GM23338 (cell line): ENCODE data around the gene LTA4H. TPM values are rescaled to one million over a fixed set of nuclear protein-coding genes. Genes with fewer than 3 reads are reported as not detected.
A peak's percentile ranks its signal among the peaks of the same experiment; 100 is the strongest.

Source experiments
- ATAC-seq: fragments of 200-7000 bp; cut with Tn5 transposase; 3 replicates; pipeline ENCODE4 v1.9.1; 2020
- DNase-seq: peaks from one replicate; pipeline ENCODE4 v3.0.0-alpha.2; 2015; ENCODE audit warnings: low spot score
- H2AFZ ChIP-seq: fragments of 200-600 bp; sonication (generic); 2 replicates; pipeline ENCODE4 v1.8.0; 2016; ENCODE audit warnings: antibody characterized with exemption, mild to moderate bottlenecking, moderate library complexity
- H3F3A ChIP-seq: fragments of 200-600 bp; sonication (generic); replicated peaks from 2 replicates; pipeline ENCODE4 v1.8.0; 2017; ENCODE audit warnings: antibody characterized with exemption, mixed run types, low read depth
- H3K27ac ChIP-seq: fragments of 200-600 bp; sonication (generic); 2 replicates; pipeline ENCODE4 v1.6.1; 2016; ENCODE audit warnings: low read depth
- H3K27me3 ChIP-seq: fragments of 200-600 bp; sonication (generic); 2 replicates; pipeline ENCODE4 v1.8.0; 2016; ENCODE audit warnings: mild to moderate bottlenecking, mixed run types, moderate library complexity; ENCODE audit not compliant: insufficient read depth
- H3K36me3 ChIP-seq: fragments of 200-600 bp; sonication (generic); 2 replicates; pipeline ENCODE4 v1.8.0; 2016; ENCODE audit warnings: mild to moderate bottlenecking; ENCODE audit not compliant: insufficient read depth
- H3K4me1 ChIP-seq: fragments of 200-600 bp; sonication (generic); 2 replicates; pipeline ENCODE4 v1.8.0; 2016; ENCODE audit warnings: mild to moderate bottlenecking, moderate library complexity; ENCODE audit not compliant: insufficient read depth
- H3K4me2 ChIP-seq: fragments of 200-600 bp; sonication (generic); 2 replicates; pipeline ENCODE4 v1.7.1; 2017; ENCODE audit warnings: mixed run types
- H3K4me3 ChIP-seq: fragments of 200-600 bp; sonication (generic); 2 replicates; pipeline ENCODE4 v1.6.1; 2016; ENCODE audit warnings: mixed run types
- H3K79me2 ChIP-seq: fragments of 200-600 bp; sonication (generic); replicated peaks from 2 replicates; pipeline ENCODE4 v1.8.0; 2017; ENCODE audit warnings: mild to moderate bottlenecking; ENCODE audit not compliant: insufficient read depth
- H3K9me2 ChIP-seq: fragments of 200-600 bp; sonication (generic); 2 replicates; pipeline ENCODE4 v1.8.0; 2017; ENCODE audit not compliant: insufficient read depth
- H4K20me1 ChIP-seq: fragments of 200-600 bp; sonication (generic); replicated peaks from 2 replicates; pipeline ENCODE4 v1.8.0; 2017; ENCODE audit warnings: mild to moderate bottlenecking; ENCODE audit not compliant: insufficient read depth
- H3K27ac Mint-ChIP-seq: 2 replicates; pipeline ENCODE4 v1.8.0; 2020; ENCODE audit warnings: inconsistent platforms, mild to moderate bottlenecking, moderate library complexity, mixed read lengths
- H3K27me3 Mint-ChIP-seq: 3 replicates; pipeline ENCODE4 v1.8.0; 2022; ENCODE audit warnings: low read depth, mild to moderate bottlenecking, moderate library complexity, mixed read lengths, inconsistent platforms; ENCODE audit not compliant: insufficient read depth, poor library complexity
- H3K36me3 Mint-ChIP-seq: 3 replicates; pipeline ENCODE4 v1.8.0; 2021; ENCODE audit warnings: low read depth, mild to moderate bottlenecking, inconsistent platforms, moderate library complexity, mixed read lengths
- H3K4me1 Mint-ChIP-seq: 3 replicates; pipeline ENCODE4 v1.8.0; 2020; ENCODE audit warnings: mild to moderate bottlenecking, inconsistent platforms, mixed read lengths
- H3K4me3 Mint-ChIP-seq: 3 replicates; pipeline ENCODE4 v1.8.0; 2021; ENCODE audit warnings: moderate library complexity, mild to moderate bottlenecking, inconsistent platforms, mixed read lengths
- H3K9me3 Mint-ChIP-seq: 3 replicates; pipeline ENCODE4 v1.8.0; 2020; ENCODE audit warnings: moderate library complexity, mild to moderate bottlenecking, inconsistent platforms, mixed read lengths
- ZNF462 ChIP-seq: fragments of 250-450 bp; sonication (Bioruptor Pico); IDR thresholded peaks from 2 replicates; pipeline ENCODE4 v1.5.0; 2020; ENCODE audit warnings: mild to moderate bottlenecking, moderate library complexity
- polyA plus RNA-seq: library from polyadenylated mRNA; unstranded; fragments of >200 nt; fragmentation: Nextera tagmentation; extraction: Ambion mirVana; gene quantifications from 2 replicates; pipeline ENCODE4 v1.2.1, GENCODE V29; 2016
- total RNA-seq: library from RNA; depleted of rRNA; stranded (reverse); fragments of >200 nt; shearing (Covaris generic); gene quantifications from 2 replicates; pipeline ENCODE4 v1.2.3, GENCODE V29; 2014
- TF ChIP-seq, protein P1 (sequence below), 2 experiments: fragments of 200-600 bp in 1 of 2; sonication (generic) in 1 of 2; conservative IDR thresholded peaks; 2 replicates each; pipeline versions ENCODE4 v1.5.1 to v1.6.1; 2016 to 2017; ENCODE audit warnings: antibody characterized with exemption in 2 of 2, low read depth in 2 of 2, mild to moderate bottlenecking in 2 of 2, moderate library complexity in 1 of 2

The LTA4H gene
- total and polyA plus RNA-seq, 2 experiments from 2014 or later = 84.4 to 189 TPM

DNA sequence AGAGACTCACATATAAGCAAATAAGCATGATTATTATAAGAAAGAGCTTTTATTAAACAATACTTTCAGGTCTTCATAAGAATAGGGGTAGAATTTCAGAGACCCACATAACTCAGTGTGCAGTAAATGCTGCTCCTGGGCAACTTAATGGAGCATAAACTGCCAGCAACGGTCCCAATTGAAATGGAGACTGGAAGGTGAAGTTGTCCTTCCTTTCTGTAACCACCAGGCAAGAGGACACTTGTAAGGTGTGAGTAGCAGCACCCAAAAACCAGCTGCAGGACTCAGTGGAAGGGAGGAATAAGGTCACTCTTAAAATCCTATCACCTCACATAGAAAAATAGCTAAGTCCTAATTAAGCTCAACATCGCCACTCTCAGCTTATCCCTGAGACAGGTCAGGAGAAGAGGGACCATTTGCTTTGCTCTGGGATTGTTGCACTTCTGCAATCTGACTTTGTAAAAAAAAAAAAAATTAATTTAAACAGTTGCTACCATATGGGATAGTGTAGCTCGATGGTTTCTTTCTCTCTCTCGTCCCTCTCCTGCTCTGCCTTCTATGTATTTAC is 22.7 kb upstream of the LTA4H start:
- H3F3A ChIP-seq = no peaks in the 10 kb centered on the region
- Mint-ChIP-seq H3K4me3 (no peak overlapping the region), H3K36me3 (no peaks in the 10 kb centered on the region), H3K9me3 (peaks cover 11% of the 10 kb centered on the region; the same call in 2 of the 3 replicates), H3K4me1 (peaks cover 3% of the 10 kb centered on the region), H3K27me3 (peaks cover 4% of the 10 kb centered on the region), H3K27ac (no peak overlapping the region)
- no peak for DNase-seq
- no peak for ATAC-seq
- TF ChIP-seq, protein P1, sequence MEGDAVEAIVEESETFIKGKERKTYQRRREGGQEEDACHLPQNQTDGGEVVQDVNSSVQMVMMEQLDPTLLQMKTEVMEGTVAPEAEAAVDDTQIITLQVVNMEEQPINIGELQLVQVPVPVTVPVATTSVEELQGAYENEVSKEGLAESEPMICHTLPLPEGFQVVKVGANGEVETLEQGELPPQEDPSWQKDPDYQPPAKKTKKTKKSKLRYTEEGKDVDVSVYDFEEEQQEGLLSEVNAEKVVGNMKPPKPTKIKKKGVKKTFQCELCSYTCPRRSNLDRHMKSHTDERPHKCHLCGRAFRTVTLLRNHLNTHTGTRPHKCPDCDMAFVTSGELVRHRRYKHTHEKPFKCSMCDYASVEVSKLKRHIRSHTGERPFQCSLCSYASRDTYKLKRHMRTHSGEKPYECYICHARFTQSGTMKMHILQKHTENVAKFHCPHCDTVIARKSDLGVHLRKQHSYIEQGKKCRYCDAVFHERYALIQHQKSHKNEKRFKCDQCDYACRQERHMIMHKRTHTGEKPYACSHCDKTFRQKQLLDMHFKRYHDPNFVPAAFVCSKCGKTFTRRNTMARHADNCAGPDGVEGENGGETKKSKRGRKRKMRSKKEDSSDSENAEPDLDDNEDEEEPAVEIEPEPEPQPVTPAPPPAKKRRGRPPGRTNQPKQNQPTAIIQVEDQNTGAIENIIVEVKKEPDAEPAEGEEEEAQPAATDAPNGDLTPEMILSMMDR (conservative IDR thresholded peaks at IDR 0.05; ENCODE audit: low read depth in 2 of 2) = peak in 1 of 2 experiments; percentile 26; a peak in 2 of 4 replicates
- TF ChIP-seq ZNF462 = no peak
- no peak overlapping the region for H3K27ac ChIP-seq
- H3K4me2 ChIP-seq = no peak overlapping the region
- H3K79me2 ChIP-seq = no peaks in the 10 kb centered on the region
- H2AFZ ChIP-seq = no peak overlapping the region
- H3K27me3 ChIP-seq = no peaks in the 10 kb centered on the region
- H3K36me3 ChIP-seq = no peaks in the 10 kb centered on the region
- H3K4me3 ChIP-seq = no peak overlapping the region
- peaks cover 1% of the 10 kb centered on the region for H3K4me1 ChIP-seq
- no peaks in the 10 kb centered on the region for H4K20me1 ChIP-seq
- H3K9me2 ChIP-seq = 0 out of 2 replicates have a peak, but pooled peaks cover 3% of the 10 kb centered on the region
